Left colon (tissue), 2 donors: ENCODE measurements around the gene CZIB. TPM values are rescaled to one million over a fixed set of nuclear protein-coding genes. Genes with fewer than 3 reads are reported as not detected.
A peak's percentile ranks its signal among the peaks of the same experiment; 100 is the strongest.
"Not testable (repeated sequence)": the region's sequence is repeated elsewhere in the genome, so short reads cannot be mapped to it uniquely, and the experiment has no call there.

ENCODE experiments used
- ATAC-seq: fragments of 200-7000 bp; cut with Tn5 transposase; one replicate; pipeline ENCODE4 v1.9.1; 2020; ENCODE audit warnings: mild to moderate bottlenecking, moderate library complexity
- DNase-seq, 2 donors: peaks; one replicate each; pipeline ENCODE4 v3.0.0-alpha.2; 2020
- intact Hi-C, 2 donors: fragments of 100-400 bp; cut with DNase I in 1 of 2; cut with micrococcal nuclease in 1 of 2; formaldehyde crosslinking; loops; one replicate each; pipeline versions ENCODE4 v1.11.2 to v1.14.0; 2022; cut with DNase I, micrococcal nuclease
- total RNA-seq, 2 donors: library from RNA; stranded (reverse); fragmentation: NEBNext Ultra II Directional; extraction: Animal tissue kit (Norgen Biotek cat#: 25700); gene quantifications; one replicate each; pipeline ENCODE4 v1.2.1, GENCODE V29; 2021
- donor health status: DM: no; HTN: no; CAD: no.
- donor health status: DM: yes; HTN: yes; CAD: no.

The CZIB gene
- total RNA-seq, 2 donors from 2014 or later = 31.3 to 33.3 TPM

DNA sequence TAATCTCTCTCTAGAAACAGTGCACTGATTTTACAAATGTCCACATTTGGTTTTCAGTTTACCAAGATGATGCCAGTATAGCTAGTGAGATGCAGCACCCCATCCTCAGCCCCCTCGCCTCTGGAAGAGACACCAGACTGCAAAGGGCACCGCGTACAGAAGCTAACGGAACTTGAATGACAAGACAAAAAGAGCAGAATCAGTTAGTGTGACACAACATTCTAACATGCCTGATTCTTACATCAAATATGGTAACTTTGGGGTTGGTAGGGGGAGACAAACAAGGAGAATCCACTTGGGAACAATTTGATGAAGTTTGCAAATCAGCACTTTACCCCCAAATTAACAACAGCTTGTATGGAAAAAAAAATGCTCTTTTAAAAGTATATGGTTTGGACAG, 21.9 kb upstream of the CZIB start:
- intact Hi-C loops = no loop called here
- no peak for ATAC-seq
- no peak for DNase-seq

GRCh38 chr1:53241828-53242227, 21.4 kb upstream of the CZIB start:
- ATAC-seq = no peak

GRCh38 chr1:53238197-53239155, 18.0 kb upstream of the CZIB start, which contains the start of gene MAGOH:
Gene MAGOH, minus strand, starts transcription at chr1:53238518. Its CDS starts 70 bp downstream, at chr1:53238448.
- ATAC-seq = peak; percentile 98
- intact Hi-C loops = no loop called here
- peak; percentile 95 to 96 for DNase-seq

More at GRCh38 chr1:53241828-53242227, 21.4 kb upstream of the CZIB start:
- no peak for DNase-seq
- intact Hi-C loops = no loop called here

GRCh38 chr1:53237638-53238037, 17.2 kb upstream of the CZIB start:
- DNase-seq (no peak), ATAC-seq (no peak)
- intact Hi-C loops = no loop called here

DNA sequence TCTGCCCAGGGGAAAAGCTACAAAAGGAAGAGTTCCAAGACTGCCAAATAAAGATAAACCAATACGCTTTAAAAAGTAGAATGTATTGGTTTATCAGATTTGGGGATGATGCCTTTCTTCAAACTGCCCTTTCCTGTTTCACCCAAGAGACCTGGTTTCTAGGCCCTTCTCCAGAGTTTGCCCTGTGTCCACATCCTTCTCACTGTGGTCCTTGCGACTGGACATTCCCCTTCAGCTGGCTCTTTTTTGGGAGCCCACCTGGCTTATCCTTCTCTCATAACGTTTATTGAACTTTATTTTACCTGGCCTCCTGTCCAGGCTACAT, 490 bp upstream of the CZIB start:
- ATAC-seq = no peak
- intact Hi-C loops = no loop called here
- DNase-seq = no peak

DNA sequence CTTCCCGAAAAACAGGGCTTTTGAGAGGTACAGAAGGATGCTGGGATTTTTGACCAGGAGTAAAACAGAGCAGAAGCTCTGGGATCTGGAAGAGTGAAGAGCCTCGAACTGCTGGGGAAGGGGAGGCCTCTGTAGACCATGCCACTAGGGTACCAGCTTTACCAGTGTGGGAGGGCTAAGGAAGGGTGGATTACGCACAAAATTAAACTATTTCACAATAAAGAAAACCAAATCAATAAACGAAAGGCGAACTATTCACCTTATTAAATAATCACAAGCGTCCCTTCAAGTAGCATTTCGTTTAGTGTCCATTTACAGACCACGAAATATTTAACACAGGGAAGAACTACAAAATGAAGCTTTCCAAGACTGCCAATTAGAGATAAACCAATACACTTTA, 723 bp downstream of the CZIB start:
- DNase-seq (no peak), ATAC-seq (no peak)
- intact Hi-C loops = no loop called here

DNA sequence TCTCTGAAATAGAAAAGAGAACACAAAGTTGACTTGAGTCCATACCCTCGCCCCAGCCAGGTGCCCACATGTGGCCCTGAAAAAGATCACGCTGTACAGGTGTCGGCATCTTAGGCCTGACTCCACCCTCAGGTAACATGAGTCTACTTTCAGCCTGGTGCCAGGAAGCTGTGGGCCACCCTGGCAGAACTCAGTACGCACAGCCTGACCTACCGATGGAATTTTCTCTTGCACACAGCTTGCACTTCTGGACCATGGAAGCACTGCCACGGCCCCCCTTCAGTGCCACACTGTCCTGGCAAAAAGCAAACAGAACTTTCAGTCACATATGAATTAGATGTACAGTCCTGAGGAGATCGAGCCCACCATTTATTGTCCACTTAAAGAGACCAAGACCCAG, 2.2 kb downstream of the CZIB start:
- ATAC-seq (no peak), DNase-seq (no peak)
- intact Hi-C loops = no loop called here

DNA sequence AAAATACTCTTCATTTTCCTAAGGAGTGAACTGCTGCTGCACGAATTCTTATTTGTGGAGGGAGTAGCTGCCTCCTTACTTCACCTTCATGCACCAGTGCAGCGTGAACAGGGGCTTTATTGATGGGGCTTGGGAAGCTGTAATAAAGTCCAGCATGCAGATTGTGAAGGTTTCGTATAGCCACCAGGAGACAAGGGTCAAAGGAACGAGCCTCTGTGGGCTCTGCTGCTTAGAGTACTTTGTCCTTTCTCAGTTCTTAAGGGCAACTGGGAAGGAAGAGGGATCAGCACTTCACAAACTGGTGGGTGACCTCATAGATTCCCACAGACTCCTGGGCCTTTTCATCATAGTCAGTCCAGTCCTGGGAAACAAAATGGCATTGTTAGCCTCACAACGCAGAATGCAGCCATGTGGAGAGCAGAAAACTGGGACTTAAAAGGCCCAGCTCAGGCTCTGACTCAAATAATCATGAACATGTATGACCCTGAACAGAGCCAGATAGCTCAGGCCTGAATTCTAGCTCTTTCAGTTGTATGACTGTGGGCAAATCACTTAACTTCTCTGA, 6.0 kb downstream of the CZIB start:
- intact Hi-C loops = no loop called here
- ATAC-seq (no peak), DNase-seq (no peak)

GRCh38 chr1:53210954-53211353, 9.5 kb downstream of the CZIB start:
- DNase-seq (no peak), ATAC-seq (no peak)
- intact Hi-C loops = no loop called here

DNA sequence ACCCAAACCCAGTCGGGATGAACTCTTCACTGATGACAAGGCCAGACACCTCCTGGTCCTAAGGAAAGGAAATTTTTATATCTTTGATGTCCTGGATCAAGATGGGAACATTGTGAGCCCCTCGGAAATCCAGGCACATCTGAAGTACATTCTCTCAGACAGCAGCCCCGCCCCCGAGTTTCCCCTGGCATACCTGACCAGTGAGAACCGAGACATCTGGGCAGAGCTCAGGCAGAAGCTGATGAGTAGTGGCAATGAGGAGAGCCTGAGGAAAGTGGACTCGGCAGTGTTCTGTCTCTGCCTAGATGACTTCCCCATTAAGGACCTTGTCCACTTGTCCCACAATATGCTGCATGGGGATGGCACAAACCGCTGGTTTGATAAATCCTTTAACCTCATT, 10.1 kb downstream of the CZIB start:
- DNase-seq (no peak), ATAC-seq (no peak)
- intact Hi-C loops = no loop called here

DNA sequence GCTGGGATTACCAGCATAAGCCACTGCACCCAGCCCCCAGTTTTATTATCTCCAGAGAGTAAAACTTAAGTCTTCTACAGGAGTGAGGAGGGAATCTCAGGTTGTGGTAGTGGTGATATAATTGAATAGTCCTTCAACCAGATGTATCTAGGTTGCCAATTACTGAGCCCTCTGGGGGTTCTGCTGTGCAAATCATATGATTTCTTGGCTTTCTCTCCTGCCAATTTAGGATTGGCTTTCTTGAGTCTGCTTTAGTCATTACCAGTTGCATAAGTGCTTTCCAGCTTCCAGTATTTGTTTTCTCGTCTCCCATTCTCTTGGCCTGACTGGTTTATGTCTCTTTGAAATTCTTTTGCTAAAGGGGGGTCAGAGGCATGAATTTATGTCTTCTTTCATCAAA, 12.7 kb downstream of the CZIB start:
- DNase-seq = no peak
- intact Hi-C loops = no loop called here
- ATAC-seq = no peak

GRCh38 chr1:53206735-53207379, 13.6 kb downstream of the CZIB start:
- no peak for DNase-seq
- no peak for ATAC-seq
- intact Hi-C loops = no loop called here

GRCh38 chr1:53206083-53206685, 14.2 kb downstream of the CZIB start:
- intact Hi-C loops, DNase-seq, ATAC-seq: not testable (repeated sequence)

DNA sequence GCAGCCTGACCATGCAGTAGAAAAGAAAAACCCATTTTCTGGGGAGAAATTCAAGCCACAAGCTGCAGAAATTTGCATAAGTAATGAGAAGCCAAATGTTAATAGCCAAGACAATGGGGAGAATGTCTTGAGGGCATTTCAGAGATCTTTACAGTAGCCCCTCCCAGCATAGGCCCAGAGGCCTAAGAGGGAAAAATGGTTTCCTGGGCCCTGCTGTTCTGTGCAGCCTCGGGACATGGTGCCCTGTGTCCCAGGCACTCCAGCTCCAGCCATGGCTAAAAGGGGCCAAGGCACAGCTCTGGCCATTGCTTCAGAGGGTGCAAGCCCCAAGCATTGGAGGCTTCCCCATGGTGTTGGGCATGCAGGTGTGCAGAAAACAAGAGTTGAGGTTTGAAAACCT, 14.9 kb downstream of the CZIB start:
- DNase-seq, ATAC-seq: not testable (repeated sequence)

GRCh38 chr1:53203466-53203865, 17.0 kb downstream of the CZIB start:
- intact Hi-C loops = no loop called here
- ATAC-seq (no peak), DNase-seq (no peak)

More for the DNA sequence above, 14.9 kb downstream of the CZIB start:
- intact Hi-C loops = not testable (repeated sequence)

DNA sequence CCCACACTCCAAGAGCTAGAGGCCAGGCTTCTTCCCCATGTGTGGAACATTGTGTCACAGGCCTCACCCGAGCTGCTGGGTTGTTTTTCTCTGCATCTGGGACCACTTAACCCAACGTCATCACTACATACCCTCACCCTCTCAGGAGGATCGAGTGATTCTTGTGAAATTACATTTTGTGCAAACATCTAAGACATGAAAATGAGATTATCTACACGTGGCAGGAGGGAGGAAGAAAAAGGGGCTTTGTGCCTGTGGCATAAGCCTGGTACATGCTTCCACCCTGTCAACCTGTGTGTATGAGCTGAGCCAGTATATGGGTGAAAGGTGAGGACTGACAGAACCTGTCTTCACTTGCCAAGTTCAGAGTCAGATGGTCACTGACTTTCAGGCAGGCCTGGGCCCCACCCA, 22.2 kb downstream of the CZIB start:
- ATAC-seq (peak; percentile 67), DNase-seq (peak in 1 of 2 donors; percentile 67)
- intact Hi-C loops = loop anchor here in 1 of 2 donors (10.0 kb wide), 1 partner anchor 493 kb away; no protein-coding TSS in a partner anchor

- intact Hi-C loops = loop anchor here in 1 of 2 donors (10.0 kb wide), 1 partner anchor 493 kb away; no protein-coding TSS in a partner anchor
- DNase-seq (no peak), ATAC-seq (peak; percentile 13)
These were observed 22.9 kb downstream of the CZIB start for GRCh38 chr1:53197291-53198200.
